GM23338 (cell line): ENCODE results near the gene ZFYVE27. TPM values are rescaled to one million over a fixed set of nuclear protein-coding genes. Genes with fewer than 3 reads are reported as not detected.

Experiments
- ATAC-seq: fragments of 200-7000 bp; cut with Tn5 transposase; 3 replicates; pipeline ENCODE4 v1.9.1; 2020
- DNase-seq: peaks from one replicate; pipeline ENCODE4 v3.0.0-alpha.2; 2015; ENCODE audit warnings: low spot score
- H2AFZ ChIP-seq: fragments of 200-600 bp; sonication (generic); 2 replicates; pipeline ENCODE4 v1.8.0; 2016; ENCODE audit warnings: antibody characterized with exemption, mild to moderate bottlenecking, moderate library complexity
- H3F3A ChIP-seq: fragments of 200-600 bp; sonication (generic); replicated peaks from 2 replicates; pipeline ENCODE4 v1.8.0; 2017; ENCODE audit warnings: antibody characterized with exemption, mixed run types, low read depth
- H3K27ac ChIP-seq: fragments of 200-600 bp; sonication (generic); 2 replicates; pipeline ENCODE4 v1.6.1; 2016; ENCODE audit warnings: low read depth
- H3K27me3 ChIP-seq: fragments of 200-600 bp; sonication (generic); 2 replicates; pipeline ENCODE4 v1.8.0; 2016; ENCODE audit warnings: mild to moderate bottlenecking, mixed run types, moderate library complexity; ENCODE audit not compliant: insufficient read depth
- H3K36me3 ChIP-seq: fragments of 200-600 bp; sonication (generic); 2 replicates; pipeline ENCODE4 v1.8.0; 2016; ENCODE audit warnings: mild to moderate bottlenecking; ENCODE audit not compliant: insufficient read depth
- H3K4me1 ChIP-seq: fragments of 200-600 bp; sonication (generic); 2 replicates; pipeline ENCODE4 v1.8.0; 2016; ENCODE audit warnings: mild to moderate bottlenecking, moderate library complexity; ENCODE audit not compliant: insufficient read depth
- H3K4me2 ChIP-seq: fragments of 200-600 bp; sonication (generic); 2 replicates; pipeline ENCODE4 v1.7.1; 2017; ENCODE audit warnings: mixed run types
- H3K4me3 ChIP-seq: fragments of 200-600 bp; sonication (generic); 2 replicates; pipeline ENCODE4 v1.6.1; 2016; ENCODE audit warnings: mixed run types
- H3K79me2 ChIP-seq: fragments of 200-600 bp; sonication (generic); replicated peaks from 2 replicates; pipeline ENCODE4 v1.8.0; 2017; ENCODE audit warnings: mild to moderate bottlenecking; ENCODE audit not compliant: insufficient read depth
- H3K9me2 ChIP-seq: fragments of 200-600 bp; sonication (generic); 2 replicates; pipeline ENCODE4 v1.8.0; 2017; ENCODE audit not compliant: insufficient read depth
- H4K20me1 ChIP-seq: fragments of 200-600 bp; sonication (generic); replicated peaks from 2 replicates; pipeline ENCODE4 v1.8.0; 2017; ENCODE audit warnings: mild to moderate bottlenecking; ENCODE audit not compliant: insufficient read depth
- H3K27ac Mint-ChIP-seq: 2 replicates; pipeline ENCODE4 v1.8.0; 2020; ENCODE audit warnings: inconsistent platforms, mild to moderate bottlenecking, moderate library complexity, mixed read lengths
- H3K27me3 Mint-ChIP-seq: 3 replicates; pipeline ENCODE4 v1.8.0; 2022; ENCODE audit warnings: low read depth, mild to moderate bottlenecking, moderate library complexity, mixed read lengths, inconsistent platforms; ENCODE audit not compliant: insufficient read depth, poor library complexity
- H3K36me3 Mint-ChIP-seq: 3 replicates; pipeline ENCODE4 v1.8.0; 2021; ENCODE audit warnings: low read depth, mild to moderate bottlenecking, inconsistent platforms, moderate library complexity, mixed read lengths
- H3K4me1 Mint-ChIP-seq: 3 replicates; pipeline ENCODE4 v1.8.0; 2020; ENCODE audit warnings: mild to moderate bottlenecking, inconsistent platforms, mixed read lengths
- H3K4me3 Mint-ChIP-seq: 3 replicates; pipeline ENCODE4 v1.8.0; 2021; ENCODE audit warnings: moderate library complexity, mild to moderate bottlenecking, inconsistent platforms, mixed read lengths
- H3K9me3 Mint-ChIP-seq: 3 replicates; pipeline ENCODE4 v1.8.0; 2020; ENCODE audit warnings: moderate library complexity, mild to moderate bottlenecking, inconsistent platforms, mixed read lengths
- CREB1 ChIP-seq: fragments of 250-450 bp; sonication (Bioruptor Pico); IDR thresholded peaks from 2 replicates; pipeline ENCODE4 v1.5.0; 2020; ENCODE audit warnings: low read depth, mild to moderate bottlenecking, moderate library complexity
- CTCF ChIP-seq, 2 experiments: fragments of 200-600 bp in 1 of 2; sonication (generic) in 1 of 2; conservative IDR thresholded peaks; 2 replicates each; pipeline versions ENCODE4 v1.5.1 to v1.6.1; 2016 to 2017; ENCODE audit warnings: antibody characterized with exemption in 2 of 2, low read depth in 2 of 2, mild to moderate bottlenecking in 2 of 2, moderate library complexity in 1 of 2
- EZH2 ChIP-seq: fragments of 200-600 bp; sonication (generic); IDR thresholded peaks from one replicate; pipeline ENCODE4 v1.8.0; 2017; ENCODE audit warnings: antibody characterized with exemption, mild to moderate bottlenecking, low read depth; ENCODE audit not compliant: unreplicated experiment
- POLR2AphosphoS5 ChIP-seq: IDR thresholded peaks from 2 replicates; pipeline ENCODE4 v1.6.1; 2016; ENCODE audit warnings: antibody characterized with exemption, low read depth
- REST ChIP-seq: IDR thresholded peaks from one replicate; pipeline ENCODE4 v1.6.1; 2018; ENCODE audit warnings: antibody characterized with exemption; ENCODE audit not compliant: unreplicated experiment
- polyA plus RNA-seq: library from polyadenylated mRNA; unstranded; fragments of >200 nt; fragmentation: Nextera tagmentation; extraction: Ambion mirVana; gene quantifications from 2 replicates; pipeline ENCODE4 v1.2.1, GENCODE V29; 2016
- total RNA-seq: library from RNA; depleted of rRNA; stranded (reverse); fragments of >200 nt; shearing (Covaris generic); gene quantifications from 2 replicates; pipeline ENCODE4 v1.2.3, GENCODE V29; 2014

Gene ZFYVE27
- total and polyA plus RNA-seq, 2 experiments from 2014 or later: 15.0 to 25.8 TPM

- peak overlapping the region; percentile 90 for H2AFZ ChIP-seq
- peaks cover 10% of the 10 kb centered on the region; the same call in 1 of the 2 replicates for H3K4me1 ChIP-seq
- H3K36me3 ChIP-seq: no peaks in the 10 kb centered on the region
- Mint-ChIP-seq H3K4me1 (peaks cover 16% of the 10 kb centered on the region), H3K27me3 (peaks cover 50% of the 10 kb centered on the region), H3K36me3 (no peaks in the 10 kb centered on the region; the same call in 2 of the 3 replicates), H3K4me3 (peak overlapping the region; percentile 82), H3K9me3 (peaks cover 3% of the 10 kb centered on the region; the same call in 2 of the 3 replicates), H3K27ac (no peak overlapping the region)
- H3K4me2 ChIP-seq: peak overlapping the region; percentile 91
- H3K27me3 ChIP-seq: peaks cover 49% of the 10 kb centered on the region
- no peak overlapping the region for H3K27ac ChIP-seq
- DNase-seq: peak; percentile 71
- ATAC-seq: peak; percentile 61
- H4K20me1 ChIP-seq: no peaks in the 10 kb centered on the region; the same call in 1 of the 2 replicates
- no peaks in the 10 kb centered on the region for H3F3A ChIP-seq
- H3K79me2 ChIP-seq: no peaks in the 10 kb centered on the region
- peak overlapping the region; percentile 70 for H3K4me3 ChIP-seq
- TF ChIP-seq CTCF (conservative IDR thresholded peaks at IDR 0.05; ENCODE audit: low read depth in 2 of 2) (peak in 1 of 2 experiments; percentile 24; a peak in 1 of 4 replicates), EZH2 (peak; percentile 75), REST (no peak), POLR2AphosphoS5 (0 out of 2 replicates have a peak, but pooled peaks have one; percentile 7)
- H3K9me2 ChIP-seq: no peaks in the 10 kb centered on the region
Measured at GRCh38 chr10:97771055-97771891, 34.3 kb downstream of the ZFYVE27 start.

- no peaks in the 10 kb centered on the region; the same call in 2 of the 3 replicates for H3K36me3 Mint-ChIP-seq
- Histone ChIP-seq H3K36me3 (no peaks in the 10 kb centered on the region; the same call in 1 of the 2 replicates), H3F3A (no peaks in the 10 kb centered on the region), H3K79me2 (no peaks in the 10 kb centered on the region), H3K4me3 (peak within 1 kb of the TSS; percentile 70), H3K9me2 (no peaks in the 10 kb centered on the region), H3K27ac (no peak within 1 kb of the TSS), H3K4me2 (peak within 1 kb of the TSS; percentile 91), H3K4me1 (peaks cover 10% of the 10 kb centered on the region; the same call in 1 of the 2 replicates), H4K20me1 (no peaks in the 10 kb centered on the region; the same call in 1 of the 2 replicates), H2AFZ (peak within 1 kb of the TSS; percentile 90), H3K27me3 (peaks cover 49% of the 10 kb centered on the region)
- H3K4me3 Mint-ChIP-seq: peak within 1 kb of the TSS; percentile 82
- peaks cover 48% of the 10 kb centered on the region for H3K27me3 Mint-ChIP-seq
- ATAC-seq: peak; percentile 64
- DNase-seq: peak; percentile 68
- peaks cover 16% of the 10 kb centered on the region for H3K4me1 Mint-ChIP-seq
- H3K27ac Mint-ChIP-seq: no peak within 1 kb of the TSS
- TF ChIP-seq CREB1 (CRISPR knock-in tag): no peak
- peak; percentile 50 for TF ChIP-seq EZH2
- TF ChIP-seq POLR2AphosphoS5: peak; percentile 40; the same call in 1 of the 2 replicates
- peaks cover 3% of the 10 kb centered on the region; the same call in 2 of the 3 replicates for H3K9me3 Mint-ChIP-seq
Measured at GRCh38 chr10:97771913-97772823, 35.2 kb downstream of the ZFYVE27 start, which contains the start of gene SFRP5. Gene SFRP5 (minus strand): TSS chr10:97771999. CDS start chr10:97771833, 166 bp downstream.
